HCEC 1CT (cell line): Measurements from ENCODE around the gene SPATA31D1.
"Not testable (repeated sequence)": the region's sequence is repeated elsewhere in the genome, so short reads cannot be mapped to it uniquely, and the experiment has no call there.

Source experiments
- DNase-seq: peaks from one replicate; pipeline ENCODE4 v3.0.0-alpha.2; 2017

SPATA31D1 gene

GRCh38 chr9:81988472-81988871 lies at the start of gene SPATA31D1:
TSS of gene SPATA31D1 (plus strand) at chr9:81988772. CDS start at chr9:81988819, 47 bp downstream.
- DNase-seq = not testable (repeated sequence)

- not testable (repeated sequence) for DNase-seq
Observed at GRCh38 chr9:81943393-81943792, 45.2 kb upstream of the SPATA31D1 start, which contains the start of gene SPATA31D3. TSS of gene SPATA31D3 (plus strand) at chr9:81943500. CDS start at chr9:81943586, 86 bp downstream.

GRCh38 chr9:81948650-81949049 lies 39.9 kb upstream of the SPATA31D1 start:
- DNase-seq = not testable (repeated sequence)

GRCh38 chr9:81953096-81953495 lies 35.5 kb upstream of the SPATA31D1 start:
- no peak for DNase-seq

GRCh38 chr9:81955625-81956024 lies 32.9 kb upstream of the SPATA31D1 start:
- DNase-seq = no peak

- DNase-seq = peak; percentile 9
Observed at GRCh38 chr9:81964218-81965171, 24.1 kb upstream of the SPATA31D1 start.

- no peak for DNase-seq
Observed at GRCh38 chr9:81968026-81968425, 20.5 kb upstream of the SPATA31D1 start.

- no peak for DNase-seq
Observed at GRCh38 chr9:81969971-81970370, 18.6 kb upstream of the SPATA31D1 start.

- no peak for DNase-seq
Observed at GRCh38 chr9:81971727-81972126, 16.8 kb upstream of the SPATA31D1 start.

GRCh38 chr9:81974764-81975163 lies 13.8 kb upstream of the SPATA31D1 start:
- no peak for DNase-seq

GRCh38 chr9:81976351-81976750 lies 12.2 kb upstream of the SPATA31D1 start:
- DNase-seq = no peak

- DNase-seq = no peak
Observed at GRCh38 chr9:81979196-81979595, 9.4 kb upstream of the SPATA31D1 start.

GRCh38 chr9:81980568-81980967 lies 8.0 kb upstream of the SPATA31D1 start:
- peak; percentile 20 for DNase-seq

- no peak for DNase-seq
Observed at GRCh38 chr9:81981883-81982282, 6.7 kb upstream of the SPATA31D1 start.

- DNase-seq = peak; percentile 3
Observed at GRCh38 chr9:81984928-81985327, 3.6 kb upstream of the SPATA31D1 start.

- DNase-seq = no peak
Observed at GRCh38 chr9:81986051-81986450, 2.5 kb upstream of the SPATA31D1 start.

GRCh38 chr9:81989700-81990099 lies 1.1 kb downstream of the SPATA31D1 start:
- DNase-seq = no peak

- DNase-seq = no peak
Observed at GRCh38 chr9:81993656-81994055, 5.1 kb downstream of the SPATA31D1 start.

- no peak for DNase-seq
Observed at GRCh38 chr9:81999806-82000205, 11.2 kb downstream of the SPATA31D1 start.

GRCh38 chr9:82010711-82011110 lies 22.1 kb downstream of the SPATA31D1 start:
- no peak for DNase-seq

GRCh38 chr9:82011133-82011532 lies 22.6 kb downstream of the SPATA31D1 start:
- no peak for DNase-seq

- DNase-seq = no peak
Observed at GRCh38 chr9:82012276-82012675, 23.7 kb downstream of the SPATA31D1 start.

- no peak for DNase-seq
Observed at GRCh38 chr9:82020331-82020730, 31.8 kb downstream of the SPATA31D1 start.

GRCh38 chr9:82021198-82021597 lies 32.6 kb downstream of the SPATA31D1 start:
- no peak for DNase-seq
